Upper lobe of left lung (tissue), 6 donors: Measurements from ENCODE around the gene MYF6. TPM values are rescaled to one million over a fixed set of nuclear protein-coding genes. Genes with fewer than 3 reads are reported as not detected.

ENCODE experiments used
- ATAC-seq, 2 donors: fragments of 200-7000 bp; cut with Tn5 transposase; one replicate each; pipeline ENCODE4 v1.9.1; 2022; ENCODE audit warnings: mild to moderate bottlenecking in 2 of 2, moderate library complexity in 2 of 2; ENCODE audit not compliant: low FRiP score in 2 of 2
- DNase-seq, 2 donors: peaks; one replicate each; pipeline ENCODE4 v3.0.0-alpha.2; 2019 to 2020
- H3K27ac ChIP-seq, 4 donors: fragments of 200-600 bp; sonication (generic); one replicate each; pipeline ENCODE4 v1.5.1; 2016 to 2019
- H3K27me3 ChIP-seq, 4 donors: fragments of 200-600 bp; sonication (generic); one replicate each; pipeline ENCODE4 v1.5.1; 2017 to 2019
- H3K36me3 ChIP-seq, 4 donors: fragments of 200-600 bp; sonication (generic); one replicate each; pipeline ENCODE4 v1.5.1; 2016 to 2019
- H3K4me1 ChIP-seq, 4 donors: fragments of 200-600 bp; sonication (generic); one replicate each; pipeline ENCODE4 v1.5.1; 2018 to 2019
- H3K4me3 ChIP-seq, 4 donors: fragments of 200-600 bp; sonication (generic); one replicate each; pipeline ENCODE4 v1.5.1; 2017 to 2019; ENCODE audit warnings: mild to moderate bottlenecking in 2 of 4, moderate library complexity in 1 of 4
- H3K9me3 ChIP-seq, 4 donors: fragments of 200-600 bp; sonication (generic); one replicate each; pipeline ENCODE4 v1.5.1; 2018 to 2019
- EP300 ChIP-seq, 4 donors: sonication (generic); formaldehyde crosslinking; IDR thresholded peaks; one replicate each; pipeline ENCODE4 v1.5.1; 2017; ENCODE audit warnings: antibody characterized with exemption in 4 of 4, control low read depth in 2 of 4
- POLR2A ChIP-seq, 4 donors: fragments of 450-650 bp; IDR thresholded peaks; one replicate each; pipeline ENCODE4 v1.5.1; 2016 to 2017; ENCODE audit warnings: antibody characterized with exemption in 4 of 4, mild to moderate bottlenecking in 2 of 4
- POLR2AphosphoS5 ChIP-seq, 2 donors: sonication (generic); formaldehyde crosslinking; IDR thresholded peaks; one replicate each; pipeline ENCODE4 v1.5.1; 2017; ENCODE audit warnings: antibody characterized with exemption in 2 of 2
- WGBS, 2 donors: methylation state at CpG; one replicate each; pipeline ENCODE4 v1.1.5; 2017 to 2018; 5-methylcytosine and 5-hydroxymethylcytosine counted together
- total RNA-seq, 6 donors: library from RNA; depleted of rRNA in 4 of 6; stranded (reverse); fragments of >200 nt in 4 of 6; gene quantifications; one replicate each; pipeline versions ENCODE4 v1.1.0 to v1.2.1, GENCODE V29; 2016 to 2021
- TF ChIP-seq, protein P1 (sequence below), 6 experiments: fragments of 450-650 bp in 4 of 6; fragments of 200-600 bp in 2 of 6; sonication (generic) in 2 of 6; IDR thresholded peaks; one replicate each; pipeline ENCODE4 v1.5.1; 2016 to 2019; ENCODE audit warnings: antibody characterized with exemption in 6 of 6
- donor health status: DM: no; HTN: no; CAD: no; lungs with moderate emphysema.
- donor health status: DM: no; HTN: yes; CAD: no; lungs with severe emphysema.

MYF6 gene
- total RNA-seq, 6 donors from 2014 or later: not detected

DNA sequence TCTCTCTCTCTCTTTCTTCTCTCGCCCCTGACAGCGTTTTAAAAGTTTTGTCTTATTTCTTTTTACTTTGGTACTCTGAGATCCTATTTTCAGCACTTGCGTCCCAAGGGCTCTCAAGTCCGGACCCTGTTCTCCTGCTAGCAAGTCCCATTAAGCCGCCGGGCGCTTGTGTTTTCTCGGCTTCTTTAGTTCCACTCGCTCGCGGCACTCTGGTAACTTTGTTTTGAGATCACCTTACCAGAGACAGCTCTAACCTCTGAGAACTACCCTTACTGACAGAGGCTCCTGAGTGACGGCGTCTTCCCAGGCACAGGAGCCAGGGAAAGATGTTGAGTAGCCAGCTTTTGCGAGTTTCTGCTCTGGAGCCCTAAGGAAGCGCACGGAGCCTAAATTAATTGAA, 6.6 kb downstream of the MYF6 start:
- no peaks in the 10 kb centered on the region for H3K9me3 ChIP-seq
- no peaks in the 10 kb centered on the region for H3K27me3 ChIP-seq
- no peak for TF ChIP-seq EP300 (IDR thresholded peaks at IDR 0.05)
- H3K36me3 ChIP-seq: no peaks in the 10 kb centered on the region
- H3K27ac ChIP-seq: no peak overlapping the region
- no peak overlapping the region for H3K4me3 ChIP-seq
- DNase-seq: no peak
- 20 to 25% methylated on average over 16 of the region's 16 CpGs for WGBS, 2 donors
- ATAC-seq: no peak
- no peaks in the 10 kb centered on the region for H3K4me1 ChIP-seq

DNA sequence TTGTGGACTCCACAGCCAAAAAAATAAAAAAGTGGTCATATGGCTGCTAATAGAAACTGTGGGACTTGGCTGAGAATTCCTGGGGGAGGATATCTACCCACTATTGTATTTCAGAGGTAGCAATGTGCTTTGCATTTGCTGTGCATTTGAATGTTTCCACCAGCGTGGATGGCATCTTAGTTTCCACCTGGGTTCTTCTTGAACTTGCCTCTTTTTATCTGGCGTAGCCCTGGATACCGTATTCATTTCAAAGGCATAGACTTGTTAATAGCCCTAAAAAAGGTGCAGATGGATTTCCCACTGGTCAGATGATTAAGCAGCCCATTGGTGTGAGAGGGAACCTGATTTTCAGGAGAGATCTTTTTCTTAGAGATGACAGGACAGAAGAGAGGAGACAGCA, 7.4 kb downstream of the MYF6 start:
- 71 to 83% methylated on average over 3 of the region's 3 CpGs for WGBS, 2 donors
- H3K36me3 ChIP-seq: no peaks in the 10 kb centered on the region
- DNase-seq (no peak), ATAC-seq (no peak)
- no peaks in the 10 kb centered on the region for H3K27me3 ChIP-seq
- H3K9me3 ChIP-seq: no peaks in the 10 kb centered on the region
- TF ChIP-seq POLR2AphosphoS5 (IDR thresholded peaks at IDR 0.05): no peak
- no peak for TF ChIP-seq POLR2A (IDR thresholded peaks at IDR 0.05)
- no peak for TF ChIP-seq EP300 (IDR thresholded peaks at IDR 0.05)
- TF ChIP-seq, protein P1, sequence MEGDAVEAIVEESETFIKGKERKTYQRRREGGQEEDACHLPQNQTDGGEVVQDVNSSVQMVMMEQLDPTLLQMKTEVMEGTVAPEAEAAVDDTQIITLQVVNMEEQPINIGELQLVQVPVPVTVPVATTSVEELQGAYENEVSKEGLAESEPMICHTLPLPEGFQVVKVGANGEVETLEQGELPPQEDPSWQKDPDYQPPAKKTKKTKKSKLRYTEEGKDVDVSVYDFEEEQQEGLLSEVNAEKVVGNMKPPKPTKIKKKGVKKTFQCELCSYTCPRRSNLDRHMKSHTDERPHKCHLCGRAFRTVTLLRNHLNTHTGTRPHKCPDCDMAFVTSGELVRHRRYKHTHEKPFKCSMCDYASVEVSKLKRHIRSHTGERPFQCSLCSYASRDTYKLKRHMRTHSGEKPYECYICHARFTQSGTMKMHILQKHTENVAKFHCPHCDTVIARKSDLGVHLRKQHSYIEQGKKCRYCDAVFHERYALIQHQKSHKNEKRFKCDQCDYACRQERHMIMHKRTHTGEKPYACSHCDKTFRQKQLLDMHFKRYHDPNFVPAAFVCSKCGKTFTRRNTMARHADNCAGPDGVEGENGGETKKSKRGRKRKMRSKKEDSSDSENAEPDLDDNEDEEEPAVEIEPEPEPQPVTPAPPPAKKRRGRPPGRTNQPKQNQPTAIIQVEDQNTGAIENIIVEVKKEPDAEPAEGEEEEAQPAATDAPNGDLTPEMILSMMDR (IDR thresholded peaks at IDR 0.05): no peak
- H3K4me3 ChIP-seq: no peak overlapping the region
- H3K27ac ChIP-seq: no peak overlapping the region
- H3K4me1 ChIP-seq: no peaks in the 10 kb centered on the region

DNA sequence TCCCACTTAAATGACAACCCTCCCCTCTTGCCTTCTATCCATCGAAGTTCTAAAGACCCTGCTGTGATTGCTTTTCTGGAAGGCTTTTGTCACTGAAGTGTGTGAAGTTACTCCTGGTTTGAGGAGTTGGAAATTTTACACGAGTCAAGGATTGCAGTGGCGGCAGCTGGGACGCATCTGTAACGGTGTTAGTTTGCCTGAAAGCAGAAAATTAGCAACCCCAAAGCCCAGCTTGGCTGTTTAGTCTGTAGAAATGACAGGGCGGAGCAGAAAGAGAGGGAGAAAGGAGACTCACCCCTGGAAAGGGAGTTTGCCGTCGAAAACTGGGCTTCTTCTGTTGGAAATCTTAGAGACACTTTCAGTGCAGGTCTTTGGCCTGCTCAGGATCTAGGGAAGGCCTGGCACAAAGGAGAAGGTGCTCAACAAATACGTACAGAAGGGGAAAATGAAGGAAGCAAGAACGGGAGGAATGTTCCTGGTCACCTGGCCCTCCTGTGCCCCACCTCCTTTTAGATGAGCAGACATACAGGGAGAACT, 8.3 kb downstream of the MYF6 start:
- Histone ChIP-seq H3K36me3 (no peaks in the 10 kb centered on the region), H3K4me1 (no peaks in the 10 kb centered on the region), H3K9me3 (no peaks in the 10 kb centered on the region), H3K27me3 (no peaks in the 10 kb centered on the region), H3K27ac (no peak overlapping the region), H3K4me3 (no peak overlapping the region)
- WGBS, 2 donors: 46 to 54% methylated on average over 10 of the region's 10 CpGs
- TF ChIP-seq EP300 (IDR thresholded peaks at IDR 0.05) (no peak), POLR2AphosphoS5 (IDR thresholded peaks at IDR 0.05) (no peak)
- ATAC-seq: no peak
- DNase-seq: no peak

DNA sequence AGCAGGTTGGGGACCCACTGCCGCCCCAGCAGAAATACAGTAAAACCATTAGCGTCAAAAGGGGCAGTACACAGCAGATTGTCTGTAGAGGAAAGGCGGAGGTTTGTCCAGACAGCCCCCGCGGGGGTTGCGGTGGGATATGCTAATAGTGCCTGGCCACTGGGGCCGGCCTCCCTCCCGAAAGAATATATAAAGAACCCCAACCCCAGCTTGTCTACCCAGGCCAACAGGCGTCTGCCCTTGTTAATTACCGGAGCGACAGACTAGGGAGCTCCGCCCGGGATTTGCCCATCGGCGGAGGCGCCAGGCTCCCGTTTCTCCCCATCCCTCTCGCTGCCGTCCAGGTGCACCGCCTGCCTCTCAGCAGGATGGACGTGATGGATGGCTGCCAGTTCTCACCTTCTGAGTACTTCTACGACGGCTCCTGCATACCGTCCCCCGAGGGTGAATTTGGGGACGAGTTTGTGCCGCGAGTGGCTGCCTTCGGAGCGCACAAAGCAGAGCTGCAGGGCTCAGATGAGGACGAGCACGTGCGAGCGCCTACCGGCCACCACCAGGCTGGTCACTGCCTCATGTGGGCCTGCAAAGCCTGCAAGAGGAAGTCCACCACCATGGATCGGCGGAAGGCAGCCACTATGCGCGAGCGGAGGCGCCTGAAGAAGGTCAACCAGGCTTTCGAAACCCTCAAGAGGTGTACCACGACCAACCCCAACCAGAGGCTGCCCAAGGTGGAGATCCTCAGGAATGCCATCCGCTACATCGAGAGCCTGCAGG, 9.4 kb downstream of the MYF6 start, which contains the start of gene MYF5:
Gene MYF5, plus strand, starts transcription at position 217 of the 774 bp plus-strand sequence. Its CDS starts 152 bp downstream, at position 369.
- H3K9me3 ChIP-seq: no peaks in the 10 kb centered on the region
- no peaks in the 10 kb centered on the region for H3K36me3 ChIP-seq
- H3K4me1 ChIP-seq: no peaks in the 10 kb centered on the region
- H3K27me3 ChIP-seq: no peaks in the 10 kb centered on the region
- no peak within 1 kb of the TSS for H3K4me3 ChIP-seq
- WGBS, 2 donors: 50 to 63% methylated on average over 14 to 45 of the region's 45 CpGs
- no peak for ATAC-seq
- TF ChIP-seq, protein P1 (IDR thresholded peaks at IDR 0.05): no peak
- TF ChIP-seq POLR2A (IDR thresholded peaks at IDR 0.05): no peak
- TF ChIP-seq POLR2AphosphoS5 (IDR thresholded peaks at IDR 0.05): no peak
- no peak for TF ChIP-seq EP300 (IDR thresholded peaks at IDR 0.05)
- DNase-seq: peak in 1 of 2 donors; percentile 67
- H3K27ac ChIP-seq: no peak within 1 kb of the TSS

DNA sequence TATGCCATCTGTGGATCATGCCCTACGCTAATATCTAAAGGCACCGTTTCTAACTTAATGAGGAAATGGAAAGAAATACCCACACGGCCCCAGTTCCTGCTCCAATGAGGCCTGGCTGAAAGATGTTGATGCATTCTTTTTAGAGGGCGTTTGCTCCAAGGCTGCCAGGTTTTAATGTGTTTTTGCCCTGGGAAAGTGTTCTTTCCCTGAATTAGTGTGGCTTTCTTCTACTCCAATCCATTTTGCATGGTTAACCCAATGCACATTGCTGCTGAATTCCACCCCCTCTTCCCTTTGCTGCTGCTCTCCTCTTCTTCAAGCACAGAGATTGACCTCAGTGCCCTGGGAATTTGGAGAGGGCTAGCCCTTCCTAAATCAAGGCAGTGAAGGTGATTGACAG, 10.4 kb downstream of the MYF6 start:
- Histone ChIP-seq H3K4me1 (no peaks in the 10 kb centered on the region), H3K9me3 (no peaks in the 10 kb centered on the region), H3K4me3 (no peak overlapping the region), H3K36me3 (no peaks in the 10 kb centered on the region), H3K27ac (no peak overlapping the region), H3K27me3 (no peaks in the 10 kb centered on the region)
- WGBS, 2 donors: 70 to 74% methylated on average over 4 of the region's 4 CpGs
- no peak for TF ChIP-seq POLR2AphosphoS5 (IDR thresholded peaks at IDR 0.05)
- TF ChIP-seq EP300 (IDR thresholded peaks at IDR 0.05): no peak
- TF ChIP-seq POLR2A (IDR thresholded peaks at IDR 0.05): no peak
- TF ChIP-seq, protein P1 (IDR thresholded peaks at IDR 0.05): no peak
- ATAC-seq: no peak
- no peak for DNase-seq
